Erythroblast (primary cell): Measurements from ENCODE around the gene TNRC6B.
"Not testable (repeated sequence)": the region's sequence is repeated elsewhere in the genome, so short reads cannot be mapped to it uniquely, and the experiment has no call there.

Experiments used
- DNase-seq, 2 experiments: peaks; one replicate each; lab custom pipeline; 2025; lab: John Stamatoyannopoulos, UW
- GATA1 ChIP-seq: IDR thresholded peaks from 2 replicates; pipeline ENCODE4 v1.6.1; 2011; ENCODE audit warnings: low read depth, mild to moderate bottlenecking, control low read depth, low read length, moderate library complexity
- POLR2A ChIP-seq: IDR thresholded peaks from 2 replicates; pipeline ENCODE4 v1.6.1; 2011; ENCODE audit warnings: mild to moderate bottlenecking, low read length

Gene TNRC6B

DNA sequence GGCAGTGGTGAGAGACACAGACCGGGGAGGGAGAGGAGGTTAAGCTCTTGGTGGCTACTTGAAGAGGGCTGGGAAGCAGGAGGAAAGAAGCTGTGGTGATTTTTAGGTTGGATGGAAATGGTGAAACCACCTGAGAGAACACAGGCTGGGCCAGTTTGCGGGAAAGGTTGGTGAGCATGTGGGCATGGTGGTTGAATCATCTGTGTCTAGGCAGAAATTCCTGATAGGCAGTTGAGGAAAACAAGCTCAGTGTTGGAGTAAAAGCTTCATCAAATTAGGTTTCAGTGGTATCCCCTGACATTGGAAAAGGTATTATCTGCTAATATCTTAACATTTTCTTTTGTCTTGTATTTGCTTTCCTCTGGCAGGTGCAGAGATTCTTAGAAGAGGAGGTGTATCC is 188.3 kb downstream of the TNRC6B start:
- TF ChIP-seq POLR2A (no peak), GATA1 (no peak)

GRCh38 chr22:40367342-40367741 is 189.6 kb downstream of the TNRC6B start:
- TF ChIP-seq GATA1 (no peak), POLR2A (no peak)
- no peak for DNase-seq

More for the DNA sequence above, 188.3 kb downstream of the TNRC6B start:
- DNase-seq, result no peak

DNA sequence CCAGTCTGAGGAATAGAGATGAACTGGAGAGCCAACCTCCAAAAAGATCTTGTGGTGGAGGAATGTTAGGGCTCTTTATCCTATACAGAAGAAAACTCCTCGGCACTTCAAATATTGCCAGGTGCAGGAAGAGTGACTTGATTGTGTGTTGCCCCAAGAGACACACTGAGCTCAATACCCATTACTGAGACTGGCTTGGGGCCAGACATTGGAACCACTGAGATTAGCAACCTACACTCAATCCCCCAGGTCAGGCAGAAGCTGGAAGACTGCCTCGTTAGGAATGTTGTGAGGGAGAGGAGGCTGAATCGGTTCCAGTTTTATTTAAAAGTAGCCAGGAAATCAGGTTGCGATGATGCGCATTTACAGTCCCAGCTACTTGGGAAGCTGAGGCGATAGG is 190.3 kb downstream of the TNRC6B start:
- TF ChIP-seq POLR2A (no peak), GATA1 (no peak)
- DNase-seq, result no peak

DNA sequence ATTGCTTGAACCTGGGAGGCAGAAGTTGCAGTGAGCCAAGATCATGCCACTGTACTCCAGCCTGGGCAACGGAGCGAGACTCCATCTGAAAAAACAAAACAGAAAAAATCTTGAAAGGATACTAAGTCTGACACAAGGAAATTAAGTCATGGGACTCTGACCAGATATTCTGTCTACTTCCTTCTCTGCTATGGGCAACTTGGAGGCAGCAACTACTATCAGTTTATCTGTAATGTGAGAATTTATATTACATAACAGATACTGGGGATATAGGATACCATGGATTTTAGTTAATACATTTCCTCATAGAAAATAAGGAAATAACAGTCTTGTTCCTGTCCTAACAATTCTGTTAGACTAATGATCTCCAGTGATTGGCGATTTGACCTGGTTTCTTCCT is 191.1 kb downstream of the TNRC6B start:
- no peak for DNase-seq
- TF ChIP-seq GATA1 (no peak), POLR2A (no peak)

DNA sequence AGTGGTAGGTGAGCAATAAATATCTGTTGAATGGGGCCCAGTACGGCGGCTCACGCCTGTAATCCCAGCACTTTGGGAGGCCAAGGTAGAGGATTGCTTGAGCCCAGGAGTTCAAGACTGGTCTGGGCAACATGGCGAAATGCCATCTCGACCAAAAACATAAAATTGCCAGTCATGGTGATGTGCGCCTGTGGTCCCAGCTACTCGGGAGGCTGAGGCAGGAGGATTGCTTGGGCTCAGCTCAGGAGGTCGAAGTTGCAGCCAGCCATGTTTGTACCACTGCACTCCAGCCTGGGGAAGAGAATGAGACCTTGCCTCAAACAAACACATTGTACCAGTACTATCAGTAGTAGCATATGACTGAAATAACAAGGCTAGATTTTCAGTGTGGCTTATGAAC is 196.8 kb downstream of the TNRC6B start:
- TF ChIP-seq POLR2A (no peak), GATA1 (no peak)
- no peak for DNase-seq

DNA sequence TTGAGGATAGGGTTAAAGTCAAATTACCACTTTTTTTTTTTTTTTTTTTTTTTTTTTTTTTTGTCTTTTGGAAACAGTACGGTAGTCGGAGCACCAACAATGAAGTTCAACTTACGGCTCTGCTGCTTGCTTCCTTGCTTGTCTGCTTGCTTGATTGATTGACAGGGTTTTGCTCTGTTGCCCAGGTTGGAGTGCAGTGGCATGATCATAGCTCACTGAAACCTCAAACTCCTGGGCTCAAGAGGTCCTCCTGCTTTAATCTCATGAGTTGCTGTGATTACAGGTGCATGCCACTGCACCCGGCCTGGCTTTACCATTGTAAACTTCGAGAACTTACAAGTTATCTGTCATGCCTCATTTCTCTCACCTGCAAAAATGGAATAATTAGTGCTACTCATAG is 198.4 kb downstream of the TNRC6B start:
- no peak for TF ChIP-seq POLR2A
- TF ChIP-seq GATA1, result no peak
- no peak for DNase-seq

DNA sequence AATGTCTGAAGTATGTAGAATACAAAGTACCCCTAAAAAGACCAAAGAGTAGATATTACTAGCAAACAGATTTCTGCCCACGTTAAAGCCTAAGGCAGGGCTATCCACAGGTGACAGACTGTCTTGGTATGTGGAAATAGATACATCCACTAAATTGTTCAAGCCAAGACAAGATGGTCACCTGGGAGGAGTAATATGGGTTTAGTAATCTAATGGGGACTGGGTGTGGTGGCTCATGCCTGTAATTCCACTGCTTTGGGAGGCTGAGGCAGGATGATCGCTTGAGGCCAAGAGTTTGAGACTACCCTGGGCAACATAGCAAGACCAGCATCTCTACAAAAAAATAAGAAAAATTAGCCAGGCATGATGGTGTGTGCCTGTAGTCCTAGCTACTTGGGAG is 200.2 kb downstream of the TNRC6B start:
- DNase-seq, result no peak
- TF ChIP-seq GATA1 (no peak), POLR2A (no peak)

DNA sequence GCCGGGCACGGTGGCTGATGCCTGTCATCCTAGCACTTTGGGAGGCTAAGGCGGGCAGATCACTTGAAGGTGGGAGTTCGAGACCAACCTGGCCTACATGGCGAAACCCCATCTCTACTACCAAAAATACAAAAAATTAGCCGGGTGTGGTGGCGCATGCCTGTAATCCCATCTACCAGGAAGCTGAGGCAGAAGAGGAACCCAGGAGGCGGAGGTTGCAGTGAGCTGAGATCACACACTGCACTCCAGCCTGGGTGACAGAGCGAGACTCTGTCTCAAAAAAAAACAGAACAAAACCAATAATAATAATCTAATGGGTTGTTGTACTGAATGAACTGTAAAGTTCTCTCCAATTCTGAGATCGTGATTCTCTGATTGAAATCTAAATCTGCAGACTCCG is 200.7 kb downstream of the TNRC6B start:
- DNase-seq, result not testable (repeated sequence)

DNA sequence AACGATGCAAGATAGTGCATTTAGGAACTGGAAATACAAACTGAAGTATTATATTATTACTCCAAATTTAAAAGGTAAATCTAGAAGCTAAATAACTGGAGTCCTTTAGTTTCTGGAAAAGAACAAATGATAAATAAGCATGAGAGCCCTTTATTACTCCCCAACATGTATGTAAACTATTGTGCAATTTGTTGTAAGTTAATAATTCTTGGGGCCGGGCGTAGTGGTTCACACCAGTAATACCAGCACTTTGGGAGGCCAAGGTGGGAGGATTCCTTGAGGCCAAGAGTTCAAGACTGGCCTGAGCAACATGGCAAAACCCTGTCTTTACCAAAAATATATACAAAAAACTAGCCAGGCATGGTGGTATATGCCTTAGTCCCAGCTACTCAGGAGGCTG is 203.7 kb downstream of the TNRC6B start:
- TF ChIP-seq GATA1 (no peak), POLR2A (no peak)
- no peak for DNase-seq

DNA sequence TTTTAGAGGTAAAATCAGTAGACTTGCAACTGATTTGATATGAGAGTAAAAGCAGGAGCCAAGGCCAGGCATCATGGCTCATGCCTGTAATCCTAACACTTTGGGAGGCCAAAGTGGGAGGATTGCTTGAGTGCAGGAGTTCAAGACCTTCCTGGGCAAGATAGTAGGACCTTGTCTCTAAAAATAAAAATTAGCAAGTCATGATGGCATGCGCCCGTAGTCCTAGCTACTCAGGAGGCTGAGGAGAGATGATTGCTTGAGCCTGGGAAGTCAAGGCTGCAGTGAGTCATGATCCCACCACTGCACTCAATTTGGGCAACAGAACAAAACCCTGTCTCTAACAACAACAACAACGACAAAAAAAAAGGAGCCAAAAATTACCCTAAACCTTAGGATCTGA is 206.2 kb downstream of the TNRC6B start:
- TF ChIP-seq POLR2A, result no peak
- no peak for TF ChIP-seq GATA1
- peak in 1 of 2 experiments; percentile 27 for DNase-seq

DNA sequence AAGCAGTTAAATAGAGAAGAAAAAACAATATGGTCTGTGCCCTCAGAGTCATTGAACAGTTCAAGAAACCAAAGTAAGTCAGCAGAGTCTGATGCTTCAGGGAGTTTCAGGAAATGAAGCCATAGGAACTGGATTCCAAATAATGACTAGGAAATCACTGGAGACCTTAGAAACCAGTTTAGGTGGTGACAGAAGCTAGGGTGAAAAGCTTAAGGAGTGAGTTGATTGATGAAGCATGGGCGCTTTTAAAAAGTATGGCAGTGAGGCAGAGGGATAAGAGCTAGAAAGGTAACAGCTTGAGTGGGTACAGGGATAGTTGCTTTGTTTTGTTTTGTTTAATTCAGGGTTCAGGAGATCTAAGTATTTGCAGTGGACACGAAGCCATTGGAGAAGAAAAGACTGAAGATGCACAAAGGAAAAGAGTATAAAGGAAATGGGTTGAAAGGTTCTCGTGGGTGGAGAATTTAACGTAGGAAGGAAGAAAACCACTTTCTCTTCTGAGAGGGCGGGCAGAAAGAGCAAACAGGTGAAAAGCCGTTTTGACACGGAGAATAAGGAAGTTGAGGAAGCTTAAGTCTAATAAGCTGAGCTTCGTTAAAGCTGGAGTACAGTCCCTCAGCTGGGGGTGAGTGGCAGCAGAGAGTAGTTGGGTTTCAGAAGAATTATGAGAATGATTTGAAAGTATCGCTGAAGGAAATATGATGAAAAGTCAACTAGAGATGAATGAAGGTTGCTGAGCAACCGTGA is 207.5 kb downstream of the TNRC6B start:
- TF ChIP-seq GATA1, result no peak
- TF ChIP-seq POLR2A, result no peak
- DNase-seq, result no peak
